Ectodermal cell (in vitro differentiated cells): ENCODE measurements around the gene GRHL3.

Experiments used
- H3K27ac ChIP-seq: 2 replicates; pipeline ENCODE4 v1.7.0; 2013; ENCODE audit warnings: mild to moderate bottlenecking, low read depth, low read length; ENCODE audit not compliant: insufficient read depth, poor library complexity, severe bottlenecking
- H3K27me3 ChIP-seq: 2 replicates; pipeline ENCODE4 v1.7.0; 2013; ENCODE audit warnings: mild to moderate bottlenecking, low read length; ENCODE audit not compliant: insufficient read depth, control insufficient read depth, poor library complexity, severe bottlenecking
- H3K36me3 ChIP-seq: one replicate; pipeline ENCODE4 v1.7.0; 2013; ENCODE audit warnings: low read length; ENCODE audit not compliant: control insufficient read depth, insufficient read depth
- H3K4me1 ChIP-seq: one replicate; pipeline ENCODE4 v1.7.0; 2013; ENCODE audit warnings: low read length; ENCODE audit not compliant: control insufficient read depth, insufficient read depth
- H3K4me3 ChIP-seq: 2 replicates; pipeline ENCODE4 v1.7.0; 2013; ENCODE audit warnings: low read depth, low read length, control low read depth; ENCODE audit not compliant: insufficient read depth
- H3K9me3 ChIP-seq: 2 replicates; pipeline ENCODE4 v1.7.0; 2013; ENCODE audit warnings: mild to moderate bottlenecking, low read length, moderate library complexity; ENCODE audit not compliant: control insufficient read depth
- WGBS, 2 experiments: methylation state at CpG; one replicate each; pipeline ENCODE4 v1.1.7; 2013; ENCODE audit warnings: missing lambda C conversion rate in 2 of 2; 5-methylcytosine and 5-hydroxymethylcytosine counted together

The GRHL3 gene

GRCh38 chr1:24293392-24294227, 25.5 kb upstream of the GRHL3 start:
- H3K27ac ChIP-seq, result no peak overlapping the region
- WGBS, 2 experiments, result 95% methylated on average over 16 of the region's 16 CpGs

GRCh38 chr1:24294228-24294672, 24.9 kb upstream of the GRHL3 start:
- Histone ChIP-seq H3K27ac (no peak overlapping the region), H3K27me3 (peaks cover 25% of the 10 kb centered on the region), H3K4me3 (no peak overlapping the region), H3K36me3 (no peaks in the 10 kb centered on the region), H3K9me3 (no peaks in the 10 kb centered on the region), H3K4me1 (peaks cover 9% of the 10 kb centered on the region)
- 82 to 84% methylated on average over 9 of the region's 9 CpGs for WGBS, 2 experiments

More at GRCh38 chr1:24293392-24294227, 25.5 kb upstream of the GRHL3 start:
- Histone ChIP-seq H3K27me3 (peaks cover 31% of the 10 kb centered on the region), H3K36me3 (no peaks in the 10 kb centered on the region), H3K4me1 (peaks cover 9% of the 10 kb centered on the region), H3K9me3 (no peaks in the 10 kb centered on the region), H3K4me3 (no peak overlapping the region)

GRCh38 chr1:24294716-24295371, 24.3 kb upstream of the GRHL3 start:
- WGBS, 2 experiments, result 68 to 73% methylated on average over 9 of the region's 9 CpGs
- Histone ChIP-seq H3K27ac (no peak overlapping the region), H3K4me1 (peaks cover 9% of the 10 kb centered on the region), H3K9me3 (no peaks in the 10 kb centered on the region), H3K27me3 (peaks cover 19% of the 10 kb centered on the region), H3K4me3 (no peak overlapping the region), H3K36me3 (no peaks in the 10 kb centered on the region)

- Histone ChIP-seq H3K4me1 (peaks cover 9% of the 10 kb centered on the region), H3K9me3 (no peaks in the 10 kb centered on the region), H3K36me3 (no peaks in the 10 kb centered on the region), H3K27me3 (peaks cover 13% of the 10 kb centered on the region), H3K4me3 (no peak overlapping the region), H3K27ac (no peak overlapping the region)
- WGBS, 2 experiments, result 87 to 90% methylated on average over 5 of the region's 5 CpGs
These were observed 23.6 kb upstream of the GRHL3 start for GRCh38 chr1:24295535-24295934.

GRCh38 chr1:24297187-24297851, 21.8 kb upstream of the GRHL3 start:
- WGBS, 2 experiments, result 87 to 90% methylated on average over 5 of the region's 5 CpGs
- no peaks in the 10 kb centered on the region for H3K27me3 ChIP-seq
- no peaks in the 10 kb centered on the region for H3K36me3 ChIP-seq
- no peaks in the 10 kb centered on the region for H3K9me3 ChIP-seq
- no peak overlapping the region for H3K4me3 ChIP-seq
- peaks cover 12% of the 10 kb centered on the region for H3K4me1 ChIP-seq
- H3K27ac ChIP-seq, result no peak overlapping the region

- H3K36me3 ChIP-seq, result no peaks in the 10 kb centered on the region
- H3K27me3 ChIP-seq, result no peaks in the 10 kb centered on the region
- no peak overlapping the region for H3K27ac ChIP-seq
- H3K4me3 ChIP-seq, result no peak overlapping the region
- 87 to 89% methylated on average over 4 of the region's 4 CpGs for WGBS, 2 experiments
- peaks cover 12% of the 10 kb centered on the region for H3K4me1 ChIP-seq
- H3K9me3 ChIP-seq, result no peaks in the 10 kb centered on the region
These were observed 21.3 kb upstream of the GRHL3 start for GRCh38 chr1:24297852-24298232.

GRCh38 chr1:24298606-24299005, 20.6 kb upstream of the GRHL3 start:
- WGBS, 2 experiments, result 91 to 94% methylated on average over 8 of the region's 8 CpGs
- H3K36me3 ChIP-seq, result no peaks in the 10 kb centered on the region
- H3K27me3 ChIP-seq, result no peaks in the 10 kb centered on the region
- H3K4me1 ChIP-seq, result peaks cover 12% of the 10 kb centered on the region
- no peak overlapping the region for H3K4me3 ChIP-seq
- H3K27ac ChIP-seq, result no peak overlapping the region
- no peaks in the 10 kb centered on the region for H3K9me3 ChIP-seq

GRCh38 chr1:24299901-24300300, 19.3 kb upstream of the GRHL3 start:
- Histone ChIP-seq H3K9me3 (no peaks in the 10 kb centered on the region), H3K36me3 (no peaks in the 10 kb centered on the region), H3K4me1 (peaks cover 12% of the 10 kb centered on the region), H3K27ac (no peak overlapping the region), H3K4me3 (no peak overlapping the region), H3K27me3 (no peaks in the 10 kb centered on the region)
- 89 to 93% methylated on average over 6 of the region's 6 CpGs for WGBS, 2 experiments

GRCh38 chr1:24300971-24301784, 18.0 kb upstream of the GRHL3 start:
- H3K27me3 ChIP-seq, result no peaks in the 10 kb centered on the region
- no peak overlapping the region for H3K4me3 ChIP-seq
- no peaks in the 10 kb centered on the region for H3K36me3 ChIP-seq
- H3K27ac ChIP-seq, result no peak overlapping the region
- 83% methylated on average over 7 of the region's 7 CpGs for WGBS, 2 experiments
- H3K4me1 ChIP-seq, result peaks cover 10% of the 10 kb centered on the region
- no peaks in the 10 kb centered on the region for H3K9me3 ChIP-seq
